Keratinocyte (primary cell): ENCODE data around the gene ZNF487. TPM values are rescaled to one million over a fixed set of nuclear protein-coding genes. Genes with fewer than 3 reads are reported as not detected.

Experiments used
- DNase-seq: peaks from one replicate; pipeline ENCODE4 v3.0.0-alpha.2; 2011; ENCODE audit warnings: low read depth, missing footprints, low spot score
- FAIRE-seq: peaks from 2 replicates; lab custom pipeline; 2011; peaks lifted over from hg19 to GRCh38; lab: Jason Lieb, UNC
- H2AFZ ChIP-seq: 2 replicates; pipeline ENCODE4 v1.6.0; 2012; ENCODE audit warnings: low read length, control low read depth, inconsistent platforms; ENCODE audit not compliant: control insufficient read depth
- H3K27ac ChIP-seq: 2 replicates; pipeline ENCODE4 v1.5.1; 2011; ENCODE audit warnings: low read length; ENCODE audit not compliant: control insufficient read depth, insufficient read depth
- H3K27me3 ChIP-seq: 3 replicates; pipeline ENCODE4 v1.6.0; 2011; ENCODE audit warnings: low read length; ENCODE audit not compliant: control insufficient read depth, insufficient read depth; ENCODE audit errors: extremely low read depth
- H3K36me3 ChIP-seq, 2 experiments: 2 replicates in 1 of 2; 3 replicates in 1 of 2; pipeline ENCODE4 v1.5.1; 2011; ENCODE audit warnings: low read length in 2 of 2, mild to moderate bottlenecking in 1 of 2; ENCODE audit not compliant: control insufficient read depth in 2 of 2, insufficient read depth in 2 of 2; ENCODE audit errors: extremely low read depth in 1 of 2
- H3K4me1 ChIP-seq: 3 replicates; pipeline ENCODE4 v1.5.1; 2011; ENCODE audit warnings: low read length; ENCODE audit not compliant: control insufficient read depth, insufficient read depth; ENCODE audit errors: extremely low read depth
- H3K4me2 ChIP-seq: 3 replicates; pipeline ENCODE4 v1.6.0; 2011; ENCODE audit warnings: low read depth, low read length; ENCODE audit not compliant: control insufficient read depth, insufficient read depth; ENCODE audit errors: extremely low read depth
- H3K4me3 ChIP-seq, 3 experiments: fragments of 200-600 bp in 1 of 3; sonication (generic) in 1 of 3; 2 replicates in 2 of 3; 3 replicates in 1 of 3; pipeline ENCODE4 v1.5.1; 2011 to 2016; ENCODE audit warnings: low read length in 3 of 3, mild to moderate bottlenecking in 3 of 3, control low read depth in 2 of 3, inconsistent platforms in 1 of 3, low read depth in 1 of 3, mixed read lengths in 1 of 3, mixed run types in 1 of 3, moderate library complexity in 1 of 3; ENCODE audit not compliant: control insufficient read depth in 2 of 3, insufficient read depth in 2 of 3; ENCODE audit errors: extremely low read depth in 1 of 3
- H3K79me2 ChIP-seq: 2 replicates; pipeline ENCODE4 v1.6.0; 2012; ENCODE audit warnings: low read length; ENCODE audit not compliant: control insufficient read depth, insufficient read depth
- H3K9ac ChIP-seq: 3 replicates; pipeline ENCODE4 v1.6.0; 2011; ENCODE audit warnings: low read length; ENCODE audit not compliant: control insufficient read depth, insufficient read depth; ENCODE audit errors: extremely low read depth
- H3K9me1 ChIP-seq: 3 replicates; pipeline ENCODE4 v1.6.0; 2011; ENCODE audit warnings: low read length; ENCODE audit not compliant: control insufficient read depth, insufficient read depth; ENCODE audit errors: extremely low read depth
- H3K9me3 ChIP-seq: 2 replicates; pipeline ENCODE4 v1.5.1; 2012; ENCODE audit warnings: low read depth, low read length; ENCODE audit not compliant: control insufficient read depth
- H4K20me1 ChIP-seq: 3 replicates; pipeline ENCODE4 v1.6.0; 2011; ENCODE audit warnings: low read length; ENCODE audit not compliant: control insufficient read depth, insufficient read depth; ENCODE audit errors: extremely low read depth
- EZH2 ChIP-seq: IDR thresholded peaks from one replicate; pipeline ENCODE4 v1.6.1; 2012; ENCODE audit warnings: inconsistent platforms, mild to moderate bottlenecking, low read length, moderate library complexity
- dilution Hi-C: fragments of 300-500 bp; cut with MboI; formaldehyde crosslinking; loops from one replicate; pipeline ENCODE4 v1.7.0; 2020; ENCODE audit warnings: low sequenced_read_pairs; ENCODE audit not compliant: extremely low pct_ligation_motif_present
- polyA plus RNA-seq, 5 experiments: library from polyadenylated mRNA; depleted of rRNA in 3 of 5; stranded (reverse) in 3 of 5; stranded (forward) in 1 of 5; unstranded in 1 of 5; fragments of >200 nt; gene quantifications; 1 replicate in 1 of 5; 2 replicates in 3 of 5; 3 replicates in 1 of 5; pipeline versions ENCODE4 v1.2.1 to v1.2.3, GENCODE V29; 2011 to 2012; ENCODE audit warnings: missing spikeins in 2 of 5, low read depth in 1 of 5, low replicate concordance in 1 of 5
- TF ChIP-seq, protein P1 (sequence below), 3 experiments: IDR thresholded peaks in 1 of 3; conservative IDR thresholded peaks in 1 of 3; optimal IDR thresholded peaks in 1 of 3; 2 replicates in 2 of 3; 3 replicates in 1 of 3; pipeline versions ENCODE3 to v1.5.1; 2011; ENCODE audit warnings: low read length in 3 of 3, mild to moderate bottlenecking in 3 of 3, moderate library complexity in 2 of 3, control low read depth in 1 of 3, inconsistent platforms in 1 of 3; ENCODE audit not compliant: insufficient read depth in 2 of 3; ENCODE audit errors: extremely low read depth in 1 of 3

Gene ZNF487
- polyA plus RNA-seq, 1 donor (not counting 4 experiments of a cell fraction or from before 2014, with no cell fraction given): 4.1 TPM

DNA sequence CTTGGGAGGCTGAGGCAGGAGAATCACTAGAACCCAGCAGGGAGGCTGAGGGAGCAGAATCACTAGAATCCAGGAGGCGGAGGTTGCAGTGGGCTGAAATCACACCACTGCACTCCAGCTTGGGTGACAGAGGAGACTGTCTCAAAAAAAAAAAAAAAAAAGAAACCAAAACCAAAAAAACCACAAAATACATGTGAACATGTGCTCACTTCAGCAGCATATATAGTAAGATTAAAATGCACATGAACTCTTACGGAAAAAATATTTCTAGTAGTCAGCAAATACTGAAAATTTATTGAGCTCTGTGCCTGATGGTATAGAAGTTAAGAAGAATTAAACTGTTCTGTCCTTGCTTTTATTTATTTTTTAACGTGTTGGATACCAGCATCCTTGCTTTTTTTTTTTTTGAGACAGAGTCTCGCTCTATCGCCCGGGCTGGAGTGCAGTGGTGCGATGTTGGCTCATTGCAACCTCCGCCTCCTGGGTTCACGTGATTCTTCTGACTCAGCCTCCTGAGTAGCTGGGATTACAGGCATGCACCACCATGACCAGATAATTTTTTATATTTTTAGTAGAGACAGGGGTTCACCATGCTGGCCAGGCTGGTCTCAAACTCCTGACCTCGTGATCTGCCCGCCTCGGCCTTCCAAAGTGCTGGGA is 9.6 kb upstream of the ZNF487 start:
- Histone ChIP-seq H3K27me3 (no peaks in the 10 kb centered on the region), H3K9me3 (no peaks in the 10 kb centered on the region), H3K9me1 (no peaks in the 10 kb centered on the region), H3K4me3 (no peak overlapping the region), H3K4me2 (no peak overlapping the region), H3K4me1 (no peaks in the 10 kb centered on the region), H3K27ac (no peak overlapping the region), H3K79me2 (no peaks in the 10 kb centered on the region), H4K20me1 (no peaks in the 10 kb centered on the region), H3K9ac (no peak overlapping the region), H3K36me3 (no peaks in the 10 kb centered on the region), H2AFZ (no peak overlapping the region)
- FAIRE-seq (no peak), DNase-seq (no peak)
- TF ChIP-seq, protein P1, sequence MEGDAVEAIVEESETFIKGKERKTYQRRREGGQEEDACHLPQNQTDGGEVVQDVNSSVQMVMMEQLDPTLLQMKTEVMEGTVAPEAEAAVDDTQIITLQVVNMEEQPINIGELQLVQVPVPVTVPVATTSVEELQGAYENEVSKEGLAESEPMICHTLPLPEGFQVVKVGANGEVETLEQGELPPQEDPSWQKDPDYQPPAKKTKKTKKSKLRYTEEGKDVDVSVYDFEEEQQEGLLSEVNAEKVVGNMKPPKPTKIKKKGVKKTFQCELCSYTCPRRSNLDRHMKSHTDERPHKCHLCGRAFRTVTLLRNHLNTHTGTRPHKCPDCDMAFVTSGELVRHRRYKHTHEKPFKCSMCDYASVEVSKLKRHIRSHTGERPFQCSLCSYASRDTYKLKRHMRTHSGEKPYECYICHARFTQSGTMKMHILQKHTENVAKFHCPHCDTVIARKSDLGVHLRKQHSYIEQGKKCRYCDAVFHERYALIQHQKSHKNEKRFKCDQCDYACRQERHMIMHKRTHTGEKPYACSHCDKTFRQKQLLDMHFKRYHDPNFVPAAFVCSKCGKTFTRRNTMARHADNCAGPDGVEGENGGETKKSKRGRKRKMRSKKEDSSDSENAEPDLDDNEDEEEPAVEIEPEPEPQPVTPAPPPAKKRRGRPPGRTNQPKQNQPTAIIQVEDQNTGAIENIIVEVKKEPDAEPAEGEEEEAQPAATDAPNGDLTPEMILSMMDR (optimal IDR thresholded peaks at IDR 0.05 in 1 of 3, IDR thresholded peaks at IDR 0.05 in 1 of 3, conservative IDR thresholded peaks at IDR 0.05 in 1 of 3; ENCODE audit: extremely low read depth in 1 of 3, insufficient read depth in 2 of 3, low read length in 3 of 3): no peak
- TF ChIP-seq EZH2: no peak
- dilution Hi-C loops: no loop called here

- Histone ChIP-seq H3K27ac (no peak overlapping the region), H2AFZ (no peak overlapping the region), H3K9me1 (no peaks in the 10 kb centered on the region), H3K9me3 (no peaks in the 10 kb centered on the region), H3K36me3 (no peaks in the 10 kb centered on the region), H3K4me2 (no peak overlapping the region), H3K9ac (no peak overlapping the region), H3K79me2 (peaks cover under 1% of the 10 kb centered on the region), H3K4me3 (no peak overlapping the region), H4K20me1 (no peaks in the 10 kb centered on the region), H3K27me3 (no peaks in the 10 kb centered on the region), H3K4me1 (no peaks in the 10 kb centered on the region)
- dilution Hi-C loops: no loop called here
- TF ChIP-seq EZH2: no peak
- TF ChIP-seq, protein P1 (optimal IDR thresholded peaks at IDR 0.05 in 1 of 3, IDR thresholded peaks at IDR 0.05 in 1 of 3, conservative IDR thresholded peaks at IDR 0.05 in 1 of 3; ENCODE audit: extremely low read depth in 1 of 3, insufficient read depth in 2 of 3, low read length in 3 of 3): no peak
- no peak for DNase-seq
- FAIRE-seq: no peak
Observed at GRCh38 chr10:43430926-43431663, 5.8 kb upstream of the ZNF487 start.
